ENCODE data around the gene FAM171A1. TPM values are rescaled to one million over a fixed set of nuclear protein-coding genes. Genes with fewer than 3 reads are reported as not detected.
A peak's percentile ranks its signal among the peaks of the same experiment; 100 is the strongest.

Gene FAM171A1
- total and polyA plus RNA-seq, 2 donors (not counting 1 experiment from before 2014, with no cell fraction given), result 8.8 to 10.3 TPM

GRCh38 chr10:15336211-15336610, 34.9 kb downstream of the FAM171A1 start:
- no peaks in the 10 kb centered on the region for H3K27me3 ChIP-seq (ENCODE audit: control insufficient read depth, insufficient read depth, low read length)
- H3K9me3 ChIP-seq (ENCODE audit: control insufficient read depth, insufficient read depth, low read depth, low read length), result no peaks in the 10 kb centered on the region
- no peak overlapping the region for H3K4me2 ChIP-seq (ENCODE audit: extremely low read depth, insufficient read depth, low read length)
- no peak overlapping the region for H2AFZ ChIP-seq (ENCODE audit: low read length)
- peaks cover 13% of the 10 kb centered on the region for H3K4me1 ChIP-seq (ENCODE audit: control insufficient read depth, extremely low read depth, insufficient read depth, low read length)
- no peaks in the 10 kb centered on the region for H3K36me3 ChIP-seq (ENCODE audit: control insufficient read depth, insufficient read depth, low read length)
- no peaks in the 10 kb centered on the region for H4K20me1 ChIP-seq (ENCODE audit: control insufficient read depth, extremely low read depth, insufficient read depth, low read length)
- H3K4me3 ChIP-seq (replicated peaks in 1 of 4; ENCODE audit: control extremely low read depth in 1 of 4, insufficient read depth in 1 of 4, low read depth in 3 of 4, low read length in 4 of 4), result no peak overlapping the region
- no peak overlapping the region for H3K27ac ChIP-seq (ENCODE audit: insufficient read depth, low read length)
- no peak overlapping the region for H3K9ac ChIP-seq (ENCODE audit: insufficient read depth, low read length)
- no peaks in the 10 kb centered on the region for H3K79me2 ChIP-seq (ENCODE audit: control insufficient read depth, insufficient read depth, low read length)
- no peak for DNase-seq (ENCODE audit: low read depth in 2 of 2)
- TF ChIP-seq EZH2 (IDR thresholded peaks at IDR 0.05; ENCODE audit: low read length, missing control alignments) (no peak), CTCF (conservative IDR thresholded peaks at IDR 0.05 in 1 of 2, IDR thresholded peaks at IDR 0.05 in 1 of 2; ENCODE audit: low read depth in 1 of 2, low read length in 2 of 2) (no peak)

GRCh38 chr10:15335508-15335907, 35.6 kb downstream of the FAM171A1 start:
- H3K4me3 ChIP-seq (replicated peaks in 1 of 4; ENCODE audit: control extremely low read depth in 1 of 4, insufficient read depth in 1 of 4, low read depth in 3 of 4, low read length in 4 of 4), result no peak overlapping the region
- no peaks in the 10 kb centered on the region for H4K20me1 ChIP-seq (ENCODE audit: control insufficient read depth, extremely low read depth, insufficient read depth, low read length)
- H2AFZ ChIP-seq (ENCODE audit: low read length), result no peak overlapping the region
- H3K9ac ChIP-seq (ENCODE audit: insufficient read depth, low read length), result no peak overlapping the region
- H3K4me2 ChIP-seq (ENCODE audit: extremely low read depth, insufficient read depth, low read length), result no peak overlapping the region
- H3K4me1 ChIP-seq (ENCODE audit: control insufficient read depth, extremely low read depth, insufficient read depth, low read length), result peaks cover 13% of the 10 kb centered on the region
- no peak overlapping the region for H3K27ac ChIP-seq (ENCODE audit: insufficient read depth, low read length)
- no peak for TF ChIP-seq CTCF (conservative IDR thresholded peaks at IDR 0.05 in 1 of 2, IDR thresholded peaks at IDR 0.05 in 1 of 2; ENCODE audit: low read depth in 1 of 2, low read length in 2 of 2)
- TF ChIP-seq EZH2 (IDR thresholded peaks at IDR 0.05; ENCODE audit: low read length, missing control alignments), result no peak
- DNase-seq (ENCODE audit: low read depth in 2 of 2), result peak in 1 of 2 donors; percentile 22
- no peaks in the 10 kb centered on the region for H3K9me3 ChIP-seq (ENCODE audit: control insufficient read depth, insufficient read depth, low read depth, low read length)
- H3K79me2 ChIP-seq (ENCODE audit: control insufficient read depth, insufficient read depth, low read length), result no peaks in the 10 kb centered on the region
- no peaks in the 10 kb centered on the region for H3K27me3 ChIP-seq (ENCODE audit: control insufficient read depth, insufficient read depth, low read length)
- H3K36me3 ChIP-seq (ENCODE audit: control insufficient read depth, insufficient read depth, low read length), result no peaks in the 10 kb centered on the region

GRCh38 chr10:15334650-15335323, 36.3 kb downstream of the FAM171A1 start:
- Histone ChIP-seq H4K20me1 (ENCODE audit: control insufficient read depth, extremely low read depth, insufficient read depth, low read length) (no peaks in the 10 kb centered on the region), H3K79me2 (ENCODE audit: control insufficient read depth, insufficient read depth, low read length) (no peaks in the 10 kb centered on the region), H3K9me3 (ENCODE audit: control insufficient read depth, insufficient read depth, low read depth, low read length) (no peaks in the 10 kb centered on the region), H3K36me3 (ENCODE audit: control insufficient read depth, insufficient read depth, low read length) (no peaks in the 10 kb centered on the region), H3K9ac (ENCODE audit: insufficient read depth, low read length) (no peak overlapping the region), H2AFZ (ENCODE audit: low read length) (no peak overlapping the region), H3K4me1 (ENCODE audit: control insufficient read depth, extremely low read depth, insufficient read depth, low read length) (peaks cover 13% of the 10 kb centered on the region), H3K4me3 (replicated peaks in 1 of 4; ENCODE audit: control extremely low read depth in 1 of 4, insufficient read depth in 1 of 4, low read depth in 3 of 4, low read length in 4 of 4) (no peak overlapping the region), H3K27ac (ENCODE audit: insufficient read depth, low read length) (no peak overlapping the region), H3K27me3 (ENCODE audit: control insufficient read depth, insufficient read depth, low read length) (no peaks in the 10 kb centered on the region), H3K4me2 (ENCODE audit: extremely low read depth, insufficient read depth, low read length) (peak overlapping the region; percentile 13)
- TF ChIP-seq CTCF (conservative IDR thresholded peaks at IDR 0.05 in 1 of 2, IDR thresholded peaks at IDR 0.05 in 1 of 2; ENCODE audit: low read depth in 1 of 2, low read length in 2 of 2), result no peak
- no peak for TF ChIP-seq EZH2 (IDR thresholded peaks at IDR 0.05; ENCODE audit: low read length, missing control alignments)
- DNase-seq (ENCODE audit: low read depth in 2 of 2), result peak in 1 of 2 donors; percentile 40

Measured in fibroblast of lung (primary cell).